ENCODE measurements around the gene ZNF280D. TPM values are rescaled to one million over a fixed set of nuclear protein-coding genes. Genes with fewer than 3 reads are reported as not detected.

Gene ZNF280D
- total RNA-seq, 1 donor from 2014 or later = 10.0 TPM

DNA sequence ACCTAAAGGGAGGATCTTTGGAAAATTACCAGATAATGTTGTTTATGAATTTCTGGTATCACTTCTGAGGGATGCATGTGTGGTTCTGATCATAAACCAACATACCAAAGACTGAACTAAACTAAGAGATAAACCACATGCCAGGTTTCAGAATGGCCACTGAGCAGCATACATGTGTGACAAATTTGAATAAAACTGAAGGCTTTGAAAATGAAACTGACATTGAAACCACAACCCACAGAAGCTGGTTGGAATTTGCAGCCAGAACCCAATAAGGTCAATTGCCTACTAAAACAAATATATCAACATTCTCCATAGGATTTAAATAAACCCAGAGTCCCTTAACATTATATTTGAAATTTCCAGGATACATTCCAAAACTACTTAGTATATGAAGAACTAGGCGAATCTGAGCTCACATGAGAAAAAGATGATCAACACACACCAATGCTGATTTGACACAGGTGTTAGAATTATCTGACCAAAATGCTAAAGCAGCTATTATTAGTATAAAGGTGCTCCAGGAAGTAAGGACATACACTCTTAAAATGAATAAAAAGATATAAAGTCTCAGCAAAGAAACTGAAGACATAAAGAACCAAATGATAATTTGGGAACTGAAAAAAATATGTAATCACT, 125.0 kb downstream of the ZNF280D start:
- Mint-ChIP-seq H3K27me3 (ENCODE audit: low read depth) (peaks cover 5% of the 10 kb centered on the region), H3K27ac (ENCODE audit: unreplicated experiment) (no peak overlapping the region), H3K4me1 (no peaks in the 10 kb centered on the region), H3K4me3 (no peak overlapping the region), H3K36me3 (ENCODE audit: low read depth) (peaks cover 2% of the 10 kb centered on the region), H3K9me3 (peaks cover 6% of the 10 kb centered on the region)
- TF ChIP-seq, protein P1, sequence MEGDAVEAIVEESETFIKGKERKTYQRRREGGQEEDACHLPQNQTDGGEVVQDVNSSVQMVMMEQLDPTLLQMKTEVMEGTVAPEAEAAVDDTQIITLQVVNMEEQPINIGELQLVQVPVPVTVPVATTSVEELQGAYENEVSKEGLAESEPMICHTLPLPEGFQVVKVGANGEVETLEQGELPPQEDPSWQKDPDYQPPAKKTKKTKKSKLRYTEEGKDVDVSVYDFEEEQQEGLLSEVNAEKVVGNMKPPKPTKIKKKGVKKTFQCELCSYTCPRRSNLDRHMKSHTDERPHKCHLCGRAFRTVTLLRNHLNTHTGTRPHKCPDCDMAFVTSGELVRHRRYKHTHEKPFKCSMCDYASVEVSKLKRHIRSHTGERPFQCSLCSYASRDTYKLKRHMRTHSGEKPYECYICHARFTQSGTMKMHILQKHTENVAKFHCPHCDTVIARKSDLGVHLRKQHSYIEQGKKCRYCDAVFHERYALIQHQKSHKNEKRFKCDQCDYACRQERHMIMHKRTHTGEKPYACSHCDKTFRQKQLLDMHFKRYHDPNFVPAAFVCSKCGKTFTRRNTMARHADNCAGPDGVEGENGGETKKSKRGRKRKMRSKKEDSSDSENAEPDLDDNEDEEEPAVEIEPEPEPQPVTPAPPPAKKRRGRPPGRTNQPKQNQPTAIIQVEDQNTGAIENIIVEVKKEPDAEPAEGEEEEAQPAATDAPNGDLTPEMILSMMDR (conservative IDR thresholded peaks at IDR 0.05) = no peak
- no peak for DNase-seq (ENCODE audit: low read depth, low spot score)

DNA sequence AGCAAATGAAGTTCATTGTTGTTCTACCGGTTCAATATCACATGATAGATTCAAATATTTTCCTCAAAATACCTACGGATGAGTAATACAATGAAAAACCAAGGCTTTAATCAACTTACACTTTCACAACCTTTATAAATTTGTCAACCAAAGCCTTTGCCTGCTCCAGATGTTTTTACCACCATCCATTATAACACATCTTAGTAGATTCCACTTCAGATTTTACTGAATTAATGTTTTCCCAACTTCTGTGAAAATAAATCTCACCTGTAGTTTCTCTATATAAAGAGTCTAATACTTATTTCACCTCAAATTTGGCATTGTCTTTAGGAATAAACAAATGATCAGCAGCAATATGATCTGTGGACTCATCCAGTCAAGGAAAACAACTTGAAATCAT, 131.1 kb downstream of the ZNF280D start:
- Mint-ChIP-seq H3K36me3 (ENCODE audit: low read depth) (peaks cover 9% of the 10 kb centered on the region), H3K9me3 (peaks cover 14% of the 10 kb centered on the region), H3K27ac (ENCODE audit: unreplicated experiment) (no peak overlapping the region), H3K4me1 (no peaks in the 10 kb centered on the region), H3K27me3 (ENCODE audit: low read depth) (peaks cover 3% of the 10 kb centered on the region), H3K4me3 (no peak overlapping the region)
- no peak for DNase-seq (ENCODE audit: low read depth, low spot score)
- TF ChIP-seq, protein P1 (conservative IDR thresholded peaks at IDR 0.05) = no peak

DNA sequence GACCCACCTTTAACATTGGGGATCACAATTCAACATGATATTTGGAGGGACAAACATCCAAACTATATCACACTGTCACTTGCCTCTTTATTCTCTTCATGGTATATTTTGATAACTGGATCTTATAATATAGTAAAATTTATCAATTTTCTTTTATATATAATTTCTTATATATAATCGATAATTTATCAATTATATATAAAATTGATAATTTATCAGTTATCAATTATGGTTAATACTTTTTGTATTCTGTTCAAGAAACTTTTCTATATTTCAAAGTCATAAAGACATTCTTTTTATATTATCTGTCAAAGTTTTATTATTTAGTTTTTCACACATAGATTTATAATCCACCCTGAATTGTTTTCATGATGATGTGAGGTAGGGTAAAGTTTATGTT, 132.9 kb downstream of the ZNF280D start:
- TF ChIP-seq, protein P1 (conservative IDR thresholded peaks at IDR 0.05) = no peak
- no peak overlapping the region for H3K27ac Mint-ChIP-seq (ENCODE audit: unreplicated experiment)

DNA sequence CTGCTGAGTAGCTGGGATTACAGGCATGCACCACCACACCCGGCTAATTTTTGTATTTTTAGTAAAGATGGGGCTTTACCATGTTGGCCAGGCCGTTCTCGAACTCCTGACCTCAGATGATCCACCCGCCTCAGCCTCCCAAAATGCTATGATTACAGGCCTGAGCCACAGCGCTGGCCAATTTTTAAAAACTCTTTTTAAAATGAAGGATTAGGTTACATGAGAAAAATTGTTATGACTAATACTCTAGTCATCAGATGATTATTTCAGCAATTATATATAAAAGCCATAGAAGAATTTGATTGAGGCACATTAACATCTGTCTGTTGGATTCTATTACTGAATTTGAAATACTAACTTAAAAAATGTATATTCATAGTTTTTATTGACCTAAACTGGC, 134.3 kb downstream of the ZNF280D start:
- Mint-ChIP-seq H3K27me3 (ENCODE audit: low read depth) (no peaks in the 10 kb centered on the region), H3K4me3 (no peak overlapping the region), H3K4me1 (no peaks in the 10 kb centered on the region), H3K36me3 (ENCODE audit: low read depth) (peaks cover 6% of the 10 kb centered on the region), H3K9me3 (peaks cover 7% of the 10 kb centered on the region), H3K27ac (ENCODE audit: unreplicated experiment) (no peak overlapping the region)
- TF ChIP-seq, protein P1 (conservative IDR thresholded peaks at IDR 0.05) = no peak
- DNase-seq (ENCODE audit: low read depth, low spot score) = no peak

More for the DNA sequence above, 132.9 kb downstream of the ZNF280D start:
- Mint-ChIP-seq H3K4me1 (no peaks in the 10 kb centered on the region), H3K27me3 (ENCODE audit: low read depth) (no peaks in the 10 kb centered on the region), H3K9me3 (peaks cover 14% of the 10 kb centered on the region), H3K4me3 (no peak overlapping the region), H3K36me3 (ENCODE audit: low read depth) (peaks cover 6% of the 10 kb centered on the region)
- no peak for DNase-seq (ENCODE audit: low read depth, low spot score)

DNA sequence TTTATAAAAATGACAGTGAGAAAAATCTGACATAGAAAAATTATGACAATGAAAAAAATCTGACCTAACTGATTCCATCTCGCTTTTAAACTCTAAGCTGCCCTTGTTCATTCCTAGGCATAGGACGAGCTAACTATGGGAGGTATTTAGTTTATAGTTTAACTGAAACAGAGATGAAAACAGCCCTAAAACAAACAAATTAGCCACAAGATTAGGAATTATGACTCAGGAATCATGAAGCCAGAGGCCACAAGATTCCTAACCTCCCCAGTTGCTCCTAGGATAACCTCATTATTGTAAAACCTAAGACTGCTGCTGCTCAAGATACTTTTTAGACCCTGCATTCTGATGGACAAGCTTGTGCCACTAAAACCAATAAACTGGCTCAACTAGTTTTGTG, 145.6 kb downstream of the ZNF280D start:
- no peak overlapping the region for H3K27ac Mint-ChIP-seq (ENCODE audit: unreplicated experiment)
- no peaks in the 10 kb centered on the region for H3K4me1 Mint-ChIP-seq
- DNase-seq (ENCODE audit: low read depth, low spot score) = no peak
- H3K36me3 Mint-ChIP-seq (ENCODE audit: low read depth) = peaks cover 11% of the 10 kb centered on the region
- H3K27me3 Mint-ChIP-seq (ENCODE audit: low read depth) = no peaks in the 10 kb centered on the region
- TF ChIP-seq, protein P1 (conservative IDR thresholded peaks at IDR 0.05) = no peak
- no peak overlapping the region for H3K4me3 Mint-ChIP-seq
- H3K9me3 Mint-ChIP-seq = peaks cover 12% of the 10 kb centered on the region

Data from neural crest cell (in vitro differentiated cells).